ENCODE measurements around the gene CD82. TPM values are rescaled to one million over a fixed set of nuclear protein-coding genes. Genes with fewer than 3 reads are reported as not detected.

CD82 gene
- total RNA-seq, 1 experiment from 2014 or later, result 26.1 TPM

DNA sequence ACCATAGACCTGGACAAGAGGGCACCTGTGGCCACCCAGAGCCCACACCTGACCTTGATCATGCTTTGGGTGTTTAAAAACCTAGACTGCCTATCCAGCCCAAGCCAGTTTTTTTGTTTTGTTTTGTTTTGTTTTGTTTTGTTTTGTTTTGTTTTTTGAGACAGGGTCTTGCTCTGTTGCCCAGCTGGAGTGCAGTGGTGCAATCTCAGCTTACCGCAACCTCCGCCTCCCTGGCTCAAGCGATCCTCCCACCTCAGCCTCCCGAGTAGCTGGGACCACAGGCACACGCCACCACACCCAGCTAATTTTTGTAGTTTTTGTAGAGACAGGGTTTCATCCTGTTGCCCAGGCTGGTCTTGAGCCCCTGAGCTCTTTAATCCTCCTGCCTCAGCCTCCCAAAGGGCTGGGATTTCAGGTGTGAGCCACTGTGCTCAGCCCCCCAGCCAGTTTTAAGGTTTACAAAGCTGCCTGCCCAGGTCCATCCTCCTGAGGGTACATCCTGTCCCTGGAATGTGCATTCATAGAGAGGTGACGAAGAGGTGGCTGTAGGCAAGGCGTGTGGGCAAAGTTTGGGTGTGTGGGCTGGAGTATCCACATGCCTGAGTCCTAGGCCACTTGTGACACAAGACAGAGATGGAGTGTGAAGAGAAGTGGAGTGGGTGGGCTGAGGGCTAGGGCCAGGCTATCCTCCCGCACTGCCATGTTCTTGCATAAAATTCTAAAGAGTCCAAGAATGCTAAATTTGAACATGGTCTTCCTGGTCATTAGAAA is 3.3 kb upstream of the CD82 start:
- no peak overlapping the region for H3K4me3 ChIP-seq (ENCODE audit: low read depth in 2 of 2, low read length in 2 of 2)
- TF ChIP-seq TCF7L2 (IDR thresholded peaks at IDR 0.05; ENCODE audit: low read depth, low read length) (no peak), POLR2AphosphoS5 (IDR thresholded peaks at IDR 0.05; ENCODE audit: low read depth, low read length) (no peak), SIN3A (IDR thresholded peaks at IDR 0.05; ENCODE audit: borderline replicate concordance, insufficient read depth, low read depth, low read length) (no peak)
- TF ChIP-seq, protein P1, sequence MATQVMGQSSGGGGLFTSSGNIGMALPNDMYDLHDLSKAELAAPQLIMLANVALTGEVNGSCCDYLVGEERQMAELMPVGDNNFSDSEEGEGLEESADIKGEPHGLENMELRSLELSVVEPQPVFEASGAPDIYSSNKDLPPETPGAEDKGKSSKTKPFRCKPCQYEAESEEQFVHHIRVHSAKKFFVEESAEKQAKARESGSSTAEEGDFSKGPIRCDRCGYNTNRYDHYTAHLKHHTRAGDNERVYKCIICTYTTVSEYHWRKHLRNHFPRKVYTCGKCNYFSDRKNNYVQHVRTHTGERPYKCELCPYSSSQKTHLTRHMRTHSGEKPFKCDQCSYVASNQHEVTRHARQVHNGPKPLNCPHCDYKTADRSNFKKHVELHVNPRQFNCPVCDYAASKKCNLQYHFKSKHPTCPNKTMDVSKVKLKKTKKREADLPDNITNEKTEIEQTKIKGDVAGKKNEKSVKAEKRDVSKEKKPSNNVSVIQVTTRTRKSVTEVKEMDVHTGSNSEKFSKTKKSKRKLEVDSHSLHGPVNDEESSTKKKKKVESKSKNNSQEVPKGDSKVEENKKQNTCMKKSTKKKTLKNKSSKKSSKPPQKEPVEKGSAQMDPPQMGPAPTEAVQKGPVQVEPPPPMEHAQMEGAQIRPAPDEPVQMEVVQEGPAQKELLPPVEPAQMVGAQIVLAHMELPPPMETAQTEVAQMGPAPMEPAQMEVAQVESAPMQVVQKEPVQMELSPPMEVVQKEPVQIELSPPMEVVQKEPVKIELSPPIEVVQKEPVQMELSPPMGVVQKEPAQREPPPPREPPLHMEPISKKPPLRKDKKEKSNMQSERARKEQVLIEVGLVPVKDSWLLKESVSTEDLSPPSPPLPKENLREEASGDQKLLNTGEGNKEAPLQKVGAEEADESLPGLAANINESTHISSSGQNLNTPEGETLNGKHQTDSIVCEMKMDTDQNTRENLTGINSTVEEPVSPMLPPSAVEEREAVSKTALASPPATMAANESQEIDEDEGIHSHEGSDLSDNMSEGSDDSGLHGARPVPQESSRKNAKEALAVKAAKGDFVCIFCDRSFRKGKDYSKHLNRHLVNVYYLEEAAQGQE (IDR thresholded peaks at IDR 0.05; ENCODE audit: insufficient read depth in 1 of 2, low read depth in 2 of 2, low read length in 1 of 2), result no peak
- TF ChIP-seq, protein P2, sequence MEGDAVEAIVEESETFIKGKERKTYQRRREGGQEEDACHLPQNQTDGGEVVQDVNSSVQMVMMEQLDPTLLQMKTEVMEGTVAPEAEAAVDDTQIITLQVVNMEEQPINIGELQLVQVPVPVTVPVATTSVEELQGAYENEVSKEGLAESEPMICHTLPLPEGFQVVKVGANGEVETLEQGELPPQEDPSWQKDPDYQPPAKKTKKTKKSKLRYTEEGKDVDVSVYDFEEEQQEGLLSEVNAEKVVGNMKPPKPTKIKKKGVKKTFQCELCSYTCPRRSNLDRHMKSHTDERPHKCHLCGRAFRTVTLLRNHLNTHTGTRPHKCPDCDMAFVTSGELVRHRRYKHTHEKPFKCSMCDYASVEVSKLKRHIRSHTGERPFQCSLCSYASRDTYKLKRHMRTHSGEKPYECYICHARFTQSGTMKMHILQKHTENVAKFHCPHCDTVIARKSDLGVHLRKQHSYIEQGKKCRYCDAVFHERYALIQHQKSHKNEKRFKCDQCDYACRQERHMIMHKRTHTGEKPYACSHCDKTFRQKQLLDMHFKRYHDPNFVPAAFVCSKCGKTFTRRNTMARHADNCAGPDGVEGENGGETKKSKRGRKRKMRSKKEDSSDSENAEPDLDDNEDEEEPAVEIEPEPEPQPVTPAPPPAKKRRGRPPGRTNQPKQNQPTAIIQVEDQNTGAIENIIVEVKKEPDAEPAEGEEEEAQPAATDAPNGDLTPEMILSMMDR (IDR thresholded peaks at IDR 0.05), result no peak
- peaks cover 5% of the 10 kb centered on the region for H3K4me1 ChIP-seq (ENCODE audit: control insufficient read depth, insufficient read depth, low read length)
- H3K36me3 ChIP-seq (ENCODE audit: control insufficient read depth, insufficient read depth, low read length), result no peaks in the 10 kb centered on the region
- H3K27ac ChIP-seq (ENCODE audit: low read length), result no peak overlapping the region
- in situ Hi-C loops (cut with HindIII; ENCODE audit: low pct_unique_long_range_greater_than_20kb, low sequenced_read_pairs) (no loop called here), intact Hi-C loops (cut with micrococcal nuclease; ENCODE audit: unreplicated experiment) (loop anchor here (10.0 kb wide), 2 partner anchors 153 to 343 kb away; no protein-coding TSS in a partner anchor)
- ChIA-PET POLR2A (no interaction called here), CTCF (no interaction called here)
- H3K27me3 ChIP-seq (ENCODE audit: control insufficient read depth, insufficient read depth, low read length), result no peaks in the 10 kb centered on the region
- no peak for ATAC-seq
- no peak for DNase-seq (ENCODE audit: low read depth, low spot score)
- BruUV-seq (replicated peaks), result no TSS peak
- no peaks in the 10 kb centered on the region for H3K9me3 ChIP-seq (ENCODE audit: control insufficient read depth, insufficient read depth, low read depth, low read length)

DNA sequence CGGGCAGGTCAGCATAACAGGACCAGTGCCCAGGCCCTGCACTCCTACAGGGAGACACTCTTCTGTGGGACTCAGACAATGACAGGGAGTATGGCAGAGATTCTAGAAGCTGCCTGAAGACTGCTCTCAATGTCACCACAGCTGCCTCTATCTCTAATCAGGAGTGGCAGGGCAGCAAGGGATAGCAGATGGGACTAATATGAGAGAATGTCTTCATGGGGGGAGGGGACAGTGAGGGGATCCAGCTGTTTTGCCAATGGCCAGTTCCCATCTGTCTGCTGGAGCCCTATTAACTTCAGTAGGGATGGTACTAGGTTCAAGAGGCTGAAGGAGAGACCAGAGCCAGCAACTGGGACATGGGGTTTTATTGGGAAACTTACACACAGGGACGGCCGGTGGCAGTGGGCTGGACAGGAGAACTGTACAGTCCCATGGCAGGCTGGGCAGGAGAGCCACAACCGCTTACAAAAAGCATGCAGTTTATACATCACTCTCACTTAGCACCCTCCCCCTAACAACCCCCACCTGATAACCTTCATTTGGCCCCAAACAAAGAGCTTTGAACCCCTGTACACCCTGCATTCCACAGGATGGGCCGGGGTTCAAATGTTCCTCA is 2.5 kb upstream of the CD82 start:
- no peak for ATAC-seq
- Histone ChIP-seq H3K27me3 (ENCODE audit: control insufficient read depth, insufficient read depth, low read length) (no peaks in the 10 kb centered on the region), H3K4me1 (ENCODE audit: control insufficient read depth, insufficient read depth, low read length) (peaks cover 5% of the 10 kb centered on the region), H3K9me3 (ENCODE audit: control insufficient read depth, insufficient read depth, low read depth, low read length) (no peaks in the 10 kb centered on the region), H3K4me3 (ENCODE audit: low read depth in 2 of 2, low read length in 2 of 2) (no peak overlapping the region), H3K27ac (ENCODE audit: low read length) (no peak overlapping the region), H3K36me3 (ENCODE audit: control insufficient read depth, insufficient read depth, low read length) (no peaks in the 10 kb centered on the region)
- TF ChIP-seq, protein P1 (IDR thresholded peaks at IDR 0.05; ENCODE audit: insufficient read depth in 1 of 2, low read depth in 2 of 2, low read length in 1 of 2), result no peak
- TF ChIP-seq SIN3A (IDR thresholded peaks at IDR 0.05; ENCODE audit: borderline replicate concordance, insufficient read depth, low read depth, low read length), result no peak
- no peak for TF ChIP-seq TCF7L2 (IDR thresholded peaks at IDR 0.05; ENCODE audit: low read depth, low read length)
- ChIA-PET CTCF (interaction anchor here (0.7 kb wide), 1 partner anchor 775 kb away, joined by 4 read pairs; no protein-coding TSS in a partner anchor), POLR2A (no interaction called here)
- intact Hi-C loops (cut with micrococcal nuclease; ENCODE audit: unreplicated experiment), result loop anchor here (10.0 kb wide), 2 partner anchors 152 to 342 kb away; no protein-coding TSS in a partner anchor
- no TSS peak for BruUV-seq (replicated peaks)
- no peak for DNase-seq (ENCODE audit: low read depth, low spot score)
- in situ Hi-C loops (cut with HindIII; ENCODE audit: low pct_unique_long_range_greater_than_20kb, low sequenced_read_pairs), result no loop called here
